ENCODE results near the gene ANKMY1. TPM values are rescaled to one million over a fixed set of nuclear protein-coding genes. Genes with fewer than 3 reads are reported as not detected.

ANKMY1 gene
- total and polyA plus RNA-seq, 2 experiments from 2014 or later: 9.2 to 11.1 TPM

DNA sequence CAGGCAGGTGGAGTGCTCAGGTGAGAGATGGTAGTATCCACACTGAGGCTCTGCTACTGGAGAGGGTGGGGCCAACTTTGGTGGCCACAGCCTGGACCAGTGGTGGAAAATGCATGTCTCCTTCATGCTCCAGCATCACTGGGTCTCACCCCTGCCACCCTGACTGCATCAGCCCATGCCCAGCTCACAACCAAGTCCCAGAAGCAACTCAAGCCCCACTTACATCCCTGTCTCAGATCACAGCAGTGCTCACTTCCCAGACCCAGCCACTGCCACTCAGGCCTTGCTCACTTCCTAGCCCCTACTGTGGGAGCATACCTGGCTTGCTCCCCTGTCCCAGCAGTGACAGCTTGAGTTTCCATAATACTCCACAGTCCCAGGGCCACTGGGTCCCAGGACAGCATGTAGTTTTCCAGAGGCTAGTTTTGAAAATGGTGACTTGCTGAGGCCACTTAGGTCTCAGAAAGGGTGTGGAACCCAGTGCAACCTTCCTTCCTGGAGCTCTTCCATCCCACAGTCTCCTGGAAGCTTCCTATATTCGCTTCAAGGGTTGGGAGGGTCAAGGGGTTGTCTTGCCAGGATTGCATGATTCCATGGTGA lies 63.5 kb downstream of the ANKMY1 start:
- no peaks in the 10 kb centered on the region for H3K79me2 ChIP-seq
- DNase-seq (ENCODE audit: low spot score): no peak
- TF ChIP-seq EZH2phosphoT487 (IDR thresholded peaks at IDR 0.05; ENCODE audit: low read depth, severe bottlenecking, unreplicated experiment): no peak
- no peak for TF ChIP-seq EZH2 (IDR thresholded peaks at IDR 0.05; ENCODE audit: borderline replicate concordance)
- TF ChIP-seq, protein P1, sequence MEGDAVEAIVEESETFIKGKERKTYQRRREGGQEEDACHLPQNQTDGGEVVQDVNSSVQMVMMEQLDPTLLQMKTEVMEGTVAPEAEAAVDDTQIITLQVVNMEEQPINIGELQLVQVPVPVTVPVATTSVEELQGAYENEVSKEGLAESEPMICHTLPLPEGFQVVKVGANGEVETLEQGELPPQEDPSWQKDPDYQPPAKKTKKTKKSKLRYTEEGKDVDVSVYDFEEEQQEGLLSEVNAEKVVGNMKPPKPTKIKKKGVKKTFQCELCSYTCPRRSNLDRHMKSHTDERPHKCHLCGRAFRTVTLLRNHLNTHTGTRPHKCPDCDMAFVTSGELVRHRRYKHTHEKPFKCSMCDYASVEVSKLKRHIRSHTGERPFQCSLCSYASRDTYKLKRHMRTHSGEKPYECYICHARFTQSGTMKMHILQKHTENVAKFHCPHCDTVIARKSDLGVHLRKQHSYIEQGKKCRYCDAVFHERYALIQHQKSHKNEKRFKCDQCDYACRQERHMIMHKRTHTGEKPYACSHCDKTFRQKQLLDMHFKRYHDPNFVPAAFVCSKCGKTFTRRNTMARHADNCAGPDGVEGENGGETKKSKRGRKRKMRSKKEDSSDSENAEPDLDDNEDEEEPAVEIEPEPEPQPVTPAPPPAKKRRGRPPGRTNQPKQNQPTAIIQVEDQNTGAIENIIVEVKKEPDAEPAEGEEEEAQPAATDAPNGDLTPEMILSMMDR (IDR thresholded peaks at IDR 0.05; ENCODE audit: poor library complexity): no peak
- H3K4me2 ChIP-seq: no peak overlapping the region
- H4K20me1 ChIP-seq (ENCODE audit: insufficient read depth, poor library complexity, severe bottlenecking): no peaks in the 10 kb centered on the region
- no peak overlapping the region for H3K4me3 ChIP-seq
- 94% methylated on average over 1 of the region's 1 CpG for WGBS (ENCODE audit: low lambda C conversion rate, missing lambda C conversion rate)
- H3K27ac ChIP-seq: no peak overlapping the region
- H2AFZ ChIP-seq: no peak overlapping the region
- H3K9me2 ChIP-seq (replicated peaks; ENCODE audit: insufficient read depth): no peaks in the 10 kb centered on the region
- peaks cover 16% of the 10 kb centered on the region for H3K9me3 ChIP-seq (ENCODE audit: low read depth)
- H3K36me3 ChIP-seq (replicated peaks; ENCODE audit: insufficient read depth, low read depth): no peaks in the 10 kb centered on the region
- H3K4me1 ChIP-seq (ENCODE audit: insufficient read depth): no peaks in the 10 kb centered on the region
- H3K27me3 ChIP-seq: no peaks in the 10 kb centered on the region

DNA sequence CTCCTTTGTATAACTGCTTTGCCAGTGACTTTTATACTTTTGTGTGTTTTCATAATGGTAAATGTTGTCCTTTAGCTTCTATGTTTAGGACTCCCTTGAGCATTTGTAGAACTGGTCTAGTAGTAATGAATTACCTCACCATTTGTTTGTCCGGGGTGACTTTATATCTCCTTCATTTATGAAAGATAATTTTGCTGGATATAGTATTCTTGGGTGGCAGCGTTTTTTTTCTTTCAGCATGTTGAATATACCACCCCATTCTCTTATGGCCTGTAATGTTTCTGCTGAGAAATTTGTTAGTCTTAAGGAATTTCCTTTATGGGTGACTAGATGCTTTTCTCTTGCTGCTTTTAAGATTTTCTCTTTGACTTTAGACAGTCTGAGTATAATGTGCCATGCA lies 66.3 kb downstream of the ANKMY1 start:
- no peak overlapping the region for H3K4me3 ChIP-seq
- no peaks in the 10 kb centered on the region for H3K9me2 ChIP-seq (replicated peaks; ENCODE audit: insufficient read depth)
- DNase-seq (ENCODE audit: low spot score): no peak
- no peak for TF ChIP-seq EZH2phosphoT487 (IDR thresholded peaks at IDR 0.05; ENCODE audit: low read depth, severe bottlenecking, unreplicated experiment)
- no peak for TF ChIP-seq EZH2 (IDR thresholded peaks at IDR 0.05; ENCODE audit: borderline replicate concordance)
- TF ChIP-seq, protein P1 (IDR thresholded peaks at IDR 0.05; ENCODE audit: poor library complexity): no peak
- 82% methylated on average over 2 of the region's 2 CpGs for WGBS (ENCODE audit: low lambda C conversion rate, missing lambda C conversion rate)
- H3K4me1 ChIP-seq (ENCODE audit: insufficient read depth): no peaks in the 10 kb centered on the region
- H4K20me1 ChIP-seq (ENCODE audit: insufficient read depth, poor library complexity, severe bottlenecking): no peaks in the 10 kb centered on the region
- H3K4me2 ChIP-seq: no peak overlapping the region
- no peaks in the 10 kb centered on the region for H3K79me2 ChIP-seq
- H2AFZ ChIP-seq: no peak overlapping the region
- no peak overlapping the region for H3K27ac ChIP-seq
- H3K9me3 ChIP-seq (ENCODE audit: low read depth): peaks cover 24% of the 10 kb centered on the region
- H3K27me3 ChIP-seq: no peaks in the 10 kb centered on the region
- H3K36me3 ChIP-seq (replicated peaks; ENCODE audit: insufficient read depth, low read depth): no peaks in the 10 kb centered on the region

- no peak overlapping the region for H3K27ac ChIP-seq
- no peak overlapping the region for H2AFZ ChIP-seq
- no peaks in the 10 kb centered on the region for H3K9me2 ChIP-seq (replicated peaks; ENCODE audit: insufficient read depth)
- no peaks in the 10 kb centered on the region for H3K9me3 ChIP-seq (ENCODE audit: low read depth)
- DNase-seq (ENCODE audit: low spot score): peak; percentile 1
- H3K36me3 ChIP-seq (replicated peaks; ENCODE audit: insufficient read depth, low read depth): no peaks in the 10 kb centered on the region
- TF ChIP-seq EZH2 (IDR thresholded peaks at IDR 0.05; ENCODE audit: borderline replicate concordance): no peak
- no peak for TF ChIP-seq EZH2phosphoT487 (IDR thresholded peaks at IDR 0.05; ENCODE audit: low read depth, severe bottlenecking, unreplicated experiment)
- TF ChIP-seq, protein P1 (IDR thresholded peaks at IDR 0.05; ENCODE audit: poor library complexity): no peak
- H3K4me3 ChIP-seq: no peak overlapping the region
- 86% methylated on average over 11 of the region's 11 CpGs for WGBS (ENCODE audit: low lambda C conversion rate, missing lambda C conversion rate)
- no peaks in the 10 kb centered on the region for H4K20me1 ChIP-seq (ENCODE audit: insufficient read depth, poor library complexity, severe bottlenecking)
- no peaks in the 10 kb centered on the region for H3K4me1 ChIP-seq (ENCODE audit: insufficient read depth)
- no peaks in the 10 kb centered on the region for H3K27me3 ChIP-seq
- no peak overlapping the region for H3K4me2 ChIP-seq
- H3K79me2 ChIP-seq: no peaks in the 10 kb centered on the region
These were observed 75.6 kb downstream of the ANKMY1 start for GRCh38 chr2:240482141-240482540.

Measured in hepatocyte (in vitro differentiated cells).